Measurements from ENCODE around the gene BMP3.

GRCh38 chr4:81085291-81085690 is 54.8 kb downstream of the BMP3 start:
- TF ChIP-seq TFAP4 (IDR thresholded peaks at IDR 0.05; ENCODE audit: borderline replicate concordance, low read depth) (no peak), POLR2A (IDR thresholded peaks at IDR 0.05; ENCODE audit: insufficient read depth in 1 of 2, low read depth in 2 of 2, low read length in 2 of 2) (no peak), ZKSCAN8 (CRISPR knock-in tag; IDR thresholded peaks at IDR 0.05; ENCODE audit: borderline replicate concordance) (no peak), CREB3 (CRISPR knock-in tag; IDR thresholded peaks at IDR 0.05) (no peak), POLR2AphosphoS5 (IDR thresholded peaks at IDR 0.05; ENCODE audit: low read depth, low read length) (no peak), TCF7L2 (IDR thresholded peaks at IDR 0.05; ENCODE audit: low read depth, low read length) (no peak), PATZ1 (CRISPR knock-in tag; IDR thresholded peaks at IDR 0.05) (no peak), CTCF (CRISPR knock-in tag; IDR thresholded peaks at IDR 0.05) (no peak), ZNF703 (CRISPR knock-in tag; IDR thresholded peaks at IDR 0.05; ENCODE audit: borderline replicate concordance) (no peak)

All from HepG2 (cell line).